ENCODE results near the gene MDM4.

DNA sequence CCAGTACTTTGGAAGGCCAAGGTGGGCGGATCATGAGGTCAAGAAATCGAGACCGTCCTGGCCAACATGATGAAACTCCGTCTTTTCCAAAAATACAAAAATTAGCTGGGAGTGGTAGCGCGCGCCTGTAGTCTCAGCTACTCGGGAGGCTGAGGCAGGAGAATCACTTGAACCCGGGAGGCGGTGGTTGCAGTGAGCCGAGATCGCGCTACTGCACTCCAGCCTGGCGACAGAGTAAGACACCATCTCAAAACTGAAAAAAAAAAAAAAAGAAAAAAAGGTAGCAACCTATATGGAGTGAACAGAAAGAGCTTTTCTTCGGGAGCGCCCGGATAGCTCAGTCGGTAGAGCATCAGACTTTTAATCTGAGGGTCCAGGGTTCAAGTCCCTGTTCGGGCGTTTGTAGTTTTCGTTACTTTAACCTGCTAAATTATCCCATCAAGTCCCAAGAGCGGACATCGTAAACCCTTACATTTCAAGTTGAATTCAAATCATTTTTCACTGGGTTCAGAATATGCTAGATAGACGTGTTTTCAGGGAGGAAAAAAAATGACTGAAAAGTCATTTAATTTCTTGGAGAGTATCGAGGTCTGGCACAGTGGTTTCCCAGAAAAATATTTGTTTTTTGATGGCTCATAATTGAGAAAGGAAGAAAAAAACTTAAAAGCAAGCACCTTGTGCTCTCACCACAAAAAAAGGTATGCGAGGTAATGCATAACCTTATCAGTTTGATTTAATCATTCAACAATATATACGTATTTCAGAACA lies 9.8 kb upstream of the MDM4 start:
- TF ChIP-seq, protein P1, sequence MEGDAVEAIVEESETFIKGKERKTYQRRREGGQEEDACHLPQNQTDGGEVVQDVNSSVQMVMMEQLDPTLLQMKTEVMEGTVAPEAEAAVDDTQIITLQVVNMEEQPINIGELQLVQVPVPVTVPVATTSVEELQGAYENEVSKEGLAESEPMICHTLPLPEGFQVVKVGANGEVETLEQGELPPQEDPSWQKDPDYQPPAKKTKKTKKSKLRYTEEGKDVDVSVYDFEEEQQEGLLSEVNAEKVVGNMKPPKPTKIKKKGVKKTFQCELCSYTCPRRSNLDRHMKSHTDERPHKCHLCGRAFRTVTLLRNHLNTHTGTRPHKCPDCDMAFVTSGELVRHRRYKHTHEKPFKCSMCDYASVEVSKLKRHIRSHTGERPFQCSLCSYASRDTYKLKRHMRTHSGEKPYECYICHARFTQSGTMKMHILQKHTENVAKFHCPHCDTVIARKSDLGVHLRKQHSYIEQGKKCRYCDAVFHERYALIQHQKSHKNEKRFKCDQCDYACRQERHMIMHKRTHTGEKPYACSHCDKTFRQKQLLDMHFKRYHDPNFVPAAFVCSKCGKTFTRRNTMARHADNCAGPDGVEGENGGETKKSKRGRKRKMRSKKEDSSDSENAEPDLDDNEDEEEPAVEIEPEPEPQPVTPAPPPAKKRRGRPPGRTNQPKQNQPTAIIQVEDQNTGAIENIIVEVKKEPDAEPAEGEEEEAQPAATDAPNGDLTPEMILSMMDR (IDR thresholded peaks at IDR 0.05) = no peak
- TF ChIP-seq POLR2A (IDR thresholded peaks at IDR 0.05) = no peak
